Progenitor cell of endocrine pancreas (in vitro differentiated cells): Measurements from ENCODE around the gene GFER. TPM values are rescaled to one million over a fixed set of nuclear protein-coding genes. Genes with fewer than 3 reads are reported as not detected.

ENCODE experiments used
- DNase-seq: peaks from one replicate; pipeline ENCODE4 v3.0.0; 2021; ENCODE audit warnings: low spot score; ENCODE audit not compliant: unreplicated experiment
- H3K27ac Mint-ChIP-seq: 2 replicates; pipeline ENCODE4 v1.8.0; 2021; ENCODE audit warnings: mild to moderate bottlenecking, moderate library complexity, mixed read lengths
- H3K27me3 Mint-ChIP-seq: 2 replicates; pipeline ENCODE4 v1.8.0; 2021; ENCODE audit warnings: mixed read lengths
- H3K36me3 Mint-ChIP-seq: 2 replicates; pipeline ENCODE4 v1.8.0; 2022; ENCODE audit warnings: mixed read lengths; ENCODE audit not compliant: insufficient read depth
- H3K4me1 Mint-ChIP-seq: 2 replicates; pipeline ENCODE4 v1.8.0; 2021; ENCODE audit warnings: low read depth, mixed read lengths
- H3K4me3 Mint-ChIP-seq: 2 replicates; pipeline ENCODE4 v1.8.0; 2021; ENCODE audit warnings: low read depth, mild to moderate bottlenecking, moderate library complexity, mixed read lengths
- H3K9me3 Mint-ChIP-seq: 2 replicates; pipeline ENCODE4 v1.8.0; 2021; ENCODE audit warnings: low read depth, mixed read lengths
- total RNA-seq: library from RNA; stranded (reverse); gene quantifications from 2 replicates; pipeline ENCODE4 v1.2.1, GENCODE V29; 2021
- TF ChIP-seq, protein P1 (sequence below): fragments of 200-600 bp; sonication (generic); IDR thresholded peaks from one replicate; pipeline ENCODE4 v1.5.0; 2021; ENCODE audit warnings: antibody characterized with exemption, mild to moderate bottlenecking; ENCODE audit not compliant: unreplicated experiment

Gene GFER
- total RNA-seq, 1 donor from 2014 or later, result 32.9 TPM

DNA sequence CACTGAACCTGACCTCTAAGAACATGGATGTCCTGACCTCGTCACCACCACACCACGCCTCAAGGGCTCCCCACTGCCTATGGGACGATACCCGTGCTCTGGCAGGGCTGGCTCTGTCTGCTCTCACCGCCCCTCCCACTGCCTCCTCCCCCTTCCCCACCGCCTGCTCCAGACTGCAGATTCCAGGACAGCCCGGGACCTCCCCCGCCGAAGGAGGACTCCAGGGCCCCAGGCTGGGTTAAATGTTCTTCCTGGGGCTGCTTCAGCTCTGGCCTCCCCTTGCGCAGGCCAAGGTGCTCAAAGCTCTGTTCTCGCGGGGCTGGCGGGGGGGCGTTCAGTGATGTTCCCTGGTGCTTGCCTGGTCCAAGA, 38.7 kb downstream of the GFER start:
- H3K27ac Mint-ChIP-seq, result no peak overlapping the region
- H3K9me3 Mint-ChIP-seq, result no peaks in the 10 kb centered on the region
- peak overlapping the region; percentile 50 for H3K4me3 Mint-ChIP-seq
- H3K36me3 Mint-ChIP-seq, result no peaks in the 10 kb centered on the region
- H3K27me3 Mint-ChIP-seq, result peaks cover 41% of the 10 kb centered on the region
- peaks cover 5% of the 10 kb centered on the region for H3K4me1 Mint-ChIP-seq
- TF ChIP-seq, protein P1, sequence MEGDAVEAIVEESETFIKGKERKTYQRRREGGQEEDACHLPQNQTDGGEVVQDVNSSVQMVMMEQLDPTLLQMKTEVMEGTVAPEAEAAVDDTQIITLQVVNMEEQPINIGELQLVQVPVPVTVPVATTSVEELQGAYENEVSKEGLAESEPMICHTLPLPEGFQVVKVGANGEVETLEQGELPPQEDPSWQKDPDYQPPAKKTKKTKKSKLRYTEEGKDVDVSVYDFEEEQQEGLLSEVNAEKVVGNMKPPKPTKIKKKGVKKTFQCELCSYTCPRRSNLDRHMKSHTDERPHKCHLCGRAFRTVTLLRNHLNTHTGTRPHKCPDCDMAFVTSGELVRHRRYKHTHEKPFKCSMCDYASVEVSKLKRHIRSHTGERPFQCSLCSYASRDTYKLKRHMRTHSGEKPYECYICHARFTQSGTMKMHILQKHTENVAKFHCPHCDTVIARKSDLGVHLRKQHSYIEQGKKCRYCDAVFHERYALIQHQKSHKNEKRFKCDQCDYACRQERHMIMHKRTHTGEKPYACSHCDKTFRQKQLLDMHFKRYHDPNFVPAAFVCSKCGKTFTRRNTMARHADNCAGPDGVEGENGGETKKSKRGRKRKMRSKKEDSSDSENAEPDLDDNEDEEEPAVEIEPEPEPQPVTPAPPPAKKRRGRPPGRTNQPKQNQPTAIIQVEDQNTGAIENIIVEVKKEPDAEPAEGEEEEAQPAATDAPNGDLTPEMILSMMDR, result no peak
- no peak for DNase-seq

DNA sequence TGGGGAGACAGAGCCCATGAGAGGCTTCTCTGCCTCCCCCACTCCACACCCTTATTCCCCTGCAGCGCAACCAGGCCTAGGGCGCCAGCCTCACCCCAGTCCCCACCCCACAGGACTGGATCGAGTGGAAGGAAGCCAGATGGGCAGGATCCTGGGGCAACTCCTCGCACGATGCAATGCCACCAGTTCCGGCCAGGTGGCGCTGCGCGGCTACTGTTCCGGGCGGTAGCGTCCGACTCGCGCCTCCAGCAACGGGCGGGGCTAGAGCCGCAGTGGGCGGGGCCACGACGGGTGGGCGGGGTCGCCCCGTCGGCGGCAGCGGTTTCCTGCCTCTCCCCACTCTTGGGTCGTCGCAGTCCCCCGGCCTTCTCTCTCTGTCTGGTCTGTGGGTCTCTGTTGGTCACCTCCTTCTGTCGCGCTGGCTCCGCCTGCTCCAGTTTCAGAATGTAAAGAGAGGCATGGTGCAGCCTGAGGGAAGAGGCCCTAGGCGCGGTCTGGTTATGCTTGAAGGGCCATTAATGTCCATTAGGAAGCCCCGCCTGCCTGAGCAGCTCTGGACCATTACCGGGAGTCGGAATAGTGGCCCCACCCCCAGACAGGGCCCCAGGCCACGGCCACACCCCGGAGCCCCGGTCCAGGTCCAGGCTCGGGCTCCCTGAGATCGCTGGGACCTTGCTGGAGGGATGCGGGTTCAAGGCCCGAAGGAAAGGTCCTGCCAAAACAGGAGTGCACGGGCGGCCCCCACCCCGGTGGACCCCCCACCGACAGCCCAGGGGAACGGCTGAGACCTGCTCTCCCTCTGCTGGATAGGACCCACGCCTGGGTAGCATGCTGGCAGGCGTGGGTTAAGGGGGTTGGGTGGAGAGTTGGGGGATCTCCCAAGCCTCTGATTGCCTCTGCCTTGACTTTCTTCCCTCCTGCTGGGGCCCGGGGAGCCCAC, 39.4 kb downstream of the GFER start:
- no peaks in the 10 kb centered on the region for H3K9me3 Mint-ChIP-seq
- TF ChIP-seq, protein P1, result peak; percentile 94
- peaks cover 5% of the 10 kb centered on the region for H3K4me1 Mint-ChIP-seq
- no peaks in the 10 kb centered on the region for H3K36me3 Mint-ChIP-seq
- H3K27me3 Mint-ChIP-seq, result peaks cover 42% of the 10 kb centered on the region
- DNase-seq, result peak; percentile 97
- peak overlapping the region; percentile 50 for H3K4me3 Mint-ChIP-seq
- H3K27ac Mint-ChIP-seq, result peak overlapping the region; percentile 65

DNA sequence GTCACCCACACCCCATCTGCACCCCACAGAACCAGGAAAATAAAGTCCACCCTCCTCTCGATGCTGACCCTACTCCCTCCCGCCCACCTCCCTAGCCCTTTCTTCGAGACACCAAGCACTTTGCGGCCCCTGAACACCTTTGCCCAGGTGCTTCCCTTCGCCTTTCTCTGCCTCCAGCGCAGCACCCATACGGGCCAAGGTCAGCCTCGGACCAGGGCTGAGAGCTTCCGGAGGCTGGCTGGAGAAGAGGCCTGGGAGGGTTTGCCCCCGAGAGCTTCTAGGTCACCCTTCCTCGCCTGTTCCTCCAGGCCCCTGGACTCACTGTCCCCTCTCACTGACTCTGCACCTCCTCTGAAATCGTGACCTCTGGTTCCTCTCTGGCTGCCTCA, 40.0 kb downstream of the GFER start:
- H3K36me3 Mint-ChIP-seq, result no peaks in the 10 kb centered on the region
- no peaks in the 10 kb centered on the region for H3K9me3 Mint-ChIP-seq
- H3K27me3 Mint-ChIP-seq, result peaks cover 38% of the 10 kb centered on the region
- no peak for DNase-seq
- peaks cover 5% of the 10 kb centered on the region for H3K4me1 Mint-ChIP-seq
- TF ChIP-seq, protein P1, result no peak
- H3K27ac Mint-ChIP-seq, result no peak overlapping the region
- no peak overlapping the region for H3K4me3 Mint-ChIP-seq

DNA sequence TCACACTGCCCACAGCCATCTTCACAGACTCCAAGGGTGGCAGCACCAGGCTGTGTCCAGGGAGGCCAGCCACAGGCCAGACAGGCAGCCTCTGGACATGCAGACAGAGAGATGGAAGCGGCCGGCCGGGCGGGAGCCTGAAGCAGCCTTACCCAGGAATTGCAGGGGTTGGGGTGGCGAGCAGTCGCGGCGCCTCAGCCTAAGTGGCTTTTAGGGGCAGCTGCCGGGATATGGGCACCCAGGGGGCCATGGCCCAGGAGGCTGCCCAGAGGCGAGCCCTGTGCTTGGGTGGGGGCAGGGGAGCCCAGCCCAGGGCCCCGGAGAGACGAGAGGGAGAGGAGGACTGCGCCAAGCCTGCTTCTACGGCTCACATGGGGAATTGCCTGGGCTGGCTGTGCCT, 41.3 kb downstream of the GFER start:
- Mint-ChIP-seq H3K4me1 (peaks cover 5% of the 10 kb centered on the region), H3K4me3 (no peak overlapping the region), H3K27me3 (peaks cover 34% of the 10 kb centered on the region), H3K36me3 (no peaks in the 10 kb centered on the region), H3K27ac (no peak overlapping the region), H3K9me3 (no peaks in the 10 kb centered on the region)
- TF ChIP-seq, protein P1, result no peak
- no peak for DNase-seq

DNA sequence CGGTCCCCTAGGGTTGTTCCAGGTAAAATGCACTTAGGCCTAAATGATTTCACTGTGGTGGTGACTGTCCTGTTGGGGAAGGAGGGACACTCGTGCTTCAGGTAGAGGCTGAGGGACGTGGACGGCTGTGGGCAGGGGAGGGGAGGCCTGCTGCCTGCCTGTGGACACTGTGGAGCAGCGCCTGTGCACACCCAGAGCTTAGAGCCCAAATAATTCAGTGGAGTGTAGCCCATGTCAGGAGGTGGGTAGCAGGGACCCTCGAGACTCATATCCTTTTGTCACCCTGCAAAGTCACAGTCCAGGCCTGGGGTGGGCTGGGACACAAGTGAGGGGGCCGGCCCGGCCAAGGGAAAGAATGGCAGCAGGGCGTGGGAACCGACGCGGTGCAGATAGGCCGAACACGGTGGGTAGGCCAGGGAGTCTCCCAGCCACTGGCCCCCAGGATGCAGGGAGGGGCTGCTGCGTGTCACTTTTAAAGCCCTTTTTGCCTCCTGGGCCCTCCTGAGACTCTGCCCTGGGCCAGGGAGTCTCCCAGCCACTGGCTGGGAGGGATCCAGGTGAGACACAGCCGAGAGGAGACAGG, 42.0 kb downstream of the GFER start:
- H3K4me3 Mint-ChIP-seq, result peak overlapping the region; percentile 50
- H3K4me1 Mint-ChIP-seq, result peaks cover 5% of the 10 kb centered on the region
- H3K36me3 Mint-ChIP-seq, result no peaks in the 10 kb centered on the region
- H3K9me3 Mint-ChIP-seq, result no peaks in the 10 kb centered on the region
- no peak overlapping the region for H3K27ac Mint-ChIP-seq
- TF ChIP-seq, protein P1, result no peak
- no peak for DNase-seq
- H3K27me3 Mint-ChIP-seq, result peaks cover 30% of the 10 kb centered on the region
